ENCODE results near the gene ZMIZ1.

The ZMIZ1 gene

GRCh38 chr10:79068562-79069324 is at the start of gene ZMIZ1:
Gene ZMIZ1 (plus strand): TSS chr10:79068966. CDS start chr10:79201633, 132,667 bp downstream.
- Mint-ChIP-seq H3K27ac (peak within 1 kb of the TSS; percentile 89), H3K36me3 (ENCODE audit: low read depth) (peaks cover 17% of the 10 kb centered on the region), H3K4me1 (ENCODE audit: low read depth) (peaks cover 57% of the 10 kb centered on the region), H3K4me3 (peak within 1 kb of the TSS; percentile 93), H3K9me3 (no peaks in the 10 kb centered on the region), H3K27me3 (peaks cover 2% of the 10 kb centered on the region)
- intact Hi-C loops (cut with micrococcal nuclease), result loop anchor here (2.0 to 5.0 kb wide), 3 partner anchors 16 to 216 kb away; no protein-coding TSS in a partner anchor

- peaks cover 15% of the 10 kb centered on the region for H3K27me3 Mint-ChIP-seq
- H3K9me3 Mint-ChIP-seq, result peaks cover 7% of the 10 kb centered on the region
- H3K27ac Mint-ChIP-seq, result no peak overlapping the region
- peaks cover 12% of the 10 kb centered on the region for H3K4me1 Mint-ChIP-seq (ENCODE audit: low read depth)
- H3K4me3 Mint-ChIP-seq, result no peak overlapping the region
- no peaks in the 10 kb centered on the region for H3K36me3 Mint-ChIP-seq (ENCODE audit: low read depth)
- intact Hi-C loops (cut with micrococcal nuclease), result no loop called here
Measured at GRCh38 chr10:79019441-79020014, 49.2 kb upstream of the ZMIZ1 start.

- Mint-ChIP-seq H3K27ac (no peak overlapping the region), H3K27me3 (peaks cover 12% of the 10 kb centered on the region), H3K36me3 (ENCODE audit: low read depth) (no peaks in the 10 kb centered on the region), H3K4me3 (no peak overlapping the region), H3K9me3 (peaks cover 7% of the 10 kb centered on the region), H3K4me1 (ENCODE audit: low read depth) (peaks cover 12% of the 10 kb centered on the region)
- intact Hi-C loops (cut with micrococcal nuclease), result no loop called here
Measured at GRCh38 chr10:79020015-79020491, 48.7 kb upstream of the ZMIZ1 start.

- Mint-ChIP-seq H3K9me3 (peaks cover 7% of the 10 kb centered on the region), H3K27ac (no peak overlapping the region), H3K36me3 (ENCODE audit: low read depth) (no peaks in the 10 kb centered on the region), H3K4me1 (ENCODE audit: low read depth) (peaks cover 12% of the 10 kb centered on the region), H3K4me3 (no peak overlapping the region), H3K27me3 (peaks cover 12% of the 10 kb centered on the region)
- intact Hi-C loops (cut with micrococcal nuclease), result no loop called here
Measured at GRCh38 chr10:79020605-79021004, 48.2 kb upstream of the ZMIZ1 start.

GRCh38 chr10:79021331-79021907 is 47.3 kb upstream of the ZMIZ1 start:
- no peaks in the 10 kb centered on the region for H3K36me3 Mint-ChIP-seq (ENCODE audit: low read depth)
- peaks cover 9% of the 10 kb centered on the region for H3K27me3 Mint-ChIP-seq
- intact Hi-C loops (cut with micrococcal nuclease), result no loop called here
- H3K4me1 Mint-ChIP-seq (ENCODE audit: low read depth), result peaks cover 5% of the 10 kb centered on the region
- H3K27ac Mint-ChIP-seq, result no peak overlapping the region
- H3K4me3 Mint-ChIP-seq, result no peak overlapping the region
- peaks cover 7% of the 10 kb centered on the region for H3K9me3 Mint-ChIP-seq

GRCh38 chr10:79021948-79022499 is 46.7 kb upstream of the ZMIZ1 start:
- intact Hi-C loops (cut with micrococcal nuclease), result no loop called here
- Mint-ChIP-seq H3K27me3 (peaks cover 7% of the 10 kb centered on the region), H3K4me3 (no peak overlapping the region), H3K9me3 (peaks cover 7% of the 10 kb centered on the region), H3K4me1 (ENCODE audit: low read depth) (peaks cover 5% of the 10 kb centered on the region), H3K27ac (no peak overlapping the region), H3K36me3 (ENCODE audit: low read depth) (no peaks in the 10 kb centered on the region)

GRCh38 chr10:79022565-79023230 is 46.1 kb upstream of the ZMIZ1 start:
- Mint-ChIP-seq H3K36me3 (ENCODE audit: low read depth) (no peaks in the 10 kb centered on the region), H3K9me3 (peaks cover 5% of the 10 kb centered on the region), H3K4me3 (peak overlapping the region; percentile 22), H3K27me3 (peaks cover 10% of the 10 kb centered on the region), H3K4me1 (ENCODE audit: low read depth) (peaks cover 5% of the 10 kb centered on the region), H3K27ac (no peak overlapping the region)
- intact Hi-C loops (cut with micrococcal nuclease), result no loop called here

GRCh38 chr10:79023240-79024162 is 45.3 kb upstream of the ZMIZ1 start:
- peaks cover 5% of the 10 kb centered on the region for H3K4me1 Mint-ChIP-seq (ENCODE audit: low read depth)
- no peaks in the 10 kb centered on the region for H3K9me3 Mint-ChIP-seq
- H3K36me3 Mint-ChIP-seq (ENCODE audit: low read depth), result no peaks in the 10 kb centered on the region
- peaks cover 14% of the 10 kb centered on the region for H3K27me3 Mint-ChIP-seq
- no peak overlapping the region for H3K27ac Mint-ChIP-seq
- intact Hi-C loops (cut with micrococcal nuclease), result no loop called here
- no peak overlapping the region for H3K4me3 Mint-ChIP-seq

GRCh38 chr10:79024296-79024695 is 44.5 kb upstream of the ZMIZ1 start:
- intact Hi-C loops (cut with micrococcal nuclease), result no loop called here
- H3K9me3 Mint-ChIP-seq, result no peaks in the 10 kb centered on the region
- H3K27ac Mint-ChIP-seq, result no peak overlapping the region
- no peak overlapping the region for H3K4me3 Mint-ChIP-seq
- H3K27me3 Mint-ChIP-seq, result peaks cover 11% of the 10 kb centered on the region
- H3K4me1 Mint-ChIP-seq (ENCODE audit: low read depth), result peaks cover 5% of the 10 kb centered on the region
- H3K36me3 Mint-ChIP-seq (ENCODE audit: low read depth), result no peaks in the 10 kb centered on the region

GRCh38 chr10:79024720-79025198 is 44.0 kb upstream of the ZMIZ1 start:
- intact Hi-C loops (cut with micrococcal nuclease), result no loop called here

GRCh38 chr10:79025199-79025832 is 43.5 kb upstream of the ZMIZ1 start:
- Mint-ChIP-seq H3K27ac (no peak overlapping the region), H3K27me3 (peaks cover 18% of the 10 kb centered on the region), H3K4me3 (no peak overlapping the region), H3K36me3 (ENCODE audit: low read depth) (no peaks in the 10 kb centered on the region), H3K4me1 (ENCODE audit: low read depth) (peaks cover 5% of the 10 kb centered on the region), H3K9me3 (no peaks in the 10 kb centered on the region)
- intact Hi-C loops (cut with micrococcal nuclease), result no loop called here

More at GRCh38 chr10:79024720-79025198, 44.0 kb upstream of the ZMIZ1 start:
- peaks cover 15% of the 10 kb centered on the region for H3K27me3 Mint-ChIP-seq
- H3K4me3 Mint-ChIP-seq, result no peak overlapping the region
- no peak overlapping the region for H3K27ac Mint-ChIP-seq
- H3K36me3 Mint-ChIP-seq (ENCODE audit: low read depth), result no peaks in the 10 kb centered on the region
- H3K9me3 Mint-ChIP-seq, result no peaks in the 10 kb centered on the region
- H3K4me1 Mint-ChIP-seq (ENCODE audit: low read depth), result peaks cover 5% of the 10 kb centered on the region

GRCh38 chr10:79026341-79026761 is 42.4 kb upstream of the ZMIZ1 start:
- intact Hi-C loops (cut with micrococcal nuclease), result no loop called here
- Mint-ChIP-seq H3K4me1 (ENCODE audit: low read depth) (peaks cover 5% of the 10 kb centered on the region), H3K4me3 (no peak overlapping the region), H3K36me3 (ENCODE audit: low read depth) (no peaks in the 10 kb centered on the region), H3K9me3 (no peaks in the 10 kb centered on the region), H3K27ac (no peak overlapping the region), H3K27me3 (peaks cover 21% of the 10 kb centered on the region)

Data from dendritic cell treated with granulocyte-macrophage colony-stimulating factor and Interleukin-4, amounts not matched to agents 40 ng/mL and 50 ng/mL, for 4 days (primary cell).